H1 (cell line): Measurements from ENCODE around the gene COL8A1. TPM values are rescaled to one million over a fixed set of nuclear protein-coding genes. Genes with fewer than 3 reads are reported as not detected.

Experiments
- CTCF ChIA-PET: fragments of 300-600 bp; sonication (Branson Sonifier 250); formaldehyde crosslinking; loops from one replicate; lab custom pipeline; 2021; ENCODE audit not compliant: partially characterized antibody; lab: Charles Lee
- POLR2A ChIA-PET: fragments of 300-600 bp; sonication (Branson Sonifier 250); formaldehyde crosslinking; loops from one replicate; lab custom pipeline; 2021; ENCODE audit warnings: inconsistent platforms; ENCODE audit not compliant: partially characterized antibody; lab: Charles Lee
- DNase-seq, 2 experiments: peaks; one replicate each; pipeline versions ENCODE4 v3.0.0 to v3.0.0-alpha.2; 2010 to 2022; ENCODE audit warnings: low spot score in 2 of 2, low read depth in 1 of 2, mixed read lengths in 1 of 2
- FAIRE-seq: peaks from 2 replicates; lab custom pipeline; 2011; peaks lifted over from hg19 to GRCh38; lab: Jason Lieb, UNC
- H2AFZ ChIP-seq: 2 replicates; pipeline ENCODE4 v1.8.1; 2012; ENCODE audit warnings: low read length, inconsistent platforms
- H2AK5ac ChIP-seq: 2 replicates; pipeline ENCODE4 v1.6.1; 2013; ENCODE audit warnings: low read depth, low read length
- H2BK120ac ChIP-seq: replicated peaks from 2 replicates; pipeline ENCODE3; 2013; ENCODE audit warnings: low read depth, low read length, inconsistent platforms
- H2BK12ac ChIP-seq: 2 replicates; pipeline ENCODE4 v1.6.1; 2013; ENCODE audit warnings: low read depth, low read length
- H2BK15ac ChIP-seq: 2 replicates; pipeline ENCODE4 v1.6.1; 2013; ENCODE audit warnings: low read length
- H2BK20ac ChIP-seq: 2 replicates; pipeline ENCODE4 v1.6.1; 2013; ENCODE audit warnings: low read length
- H2BK5ac ChIP-seq: 2 replicates; pipeline ENCODE4 v1.6.1; 2013; ENCODE audit warnings: low read depth, low read length
- H3K14ac ChIP-seq: 2 replicates; pipeline ENCODE4 v1.6.1; 2013; ENCODE audit warnings: inconsistent platforms; ENCODE audit not compliant: insufficient read length
- H3K18ac ChIP-seq: 2 replicates; pipeline ENCODE4 v1.6.1; 2013; ENCODE audit warnings: low read length; ENCODE audit errors: extremely low read depth
- H3K23ac ChIP-seq: 2 replicates; pipeline ENCODE4 v1.6.1; 2013; ENCODE audit warnings: inconsistent platforms; ENCODE audit not compliant: insufficient read length
- H3K23me2 ChIP-seq: 2 replicates; pipeline ENCODE4 v1.6.1; 2013; ENCODE audit warnings: low read depth, low read length
- H3K27ac ChIP-seq: 2 replicates; pipeline ENCODE4 v1.6.1; 2011; ENCODE audit warnings: low read depth, low read length, inconsistent platforms
- H3K27me3 ChIP-seq, 4 experiments: replicated peaks in 1 of 4; 1 replicate in 1 of 4; 2 replicates in 3 of 4; pipeline versions ENCODE4 v1.6.1 to v1.8.1; 2011 to 2013; ENCODE audit warnings: low read length in 3 of 4, mild to moderate bottlenecking in 3 of 4, inconsistent platforms in 2 of 4, mixed read lengths in 2 of 4, moderate library complexity in 1 of 4; ENCODE audit not compliant: control insufficient read depth in 3 of 4, insufficient read depth in 3 of 4; ENCODE audit errors: extremely low read depth in 1 of 4
- H3K36me3 ChIP-seq, 4 experiments: 2 replicates each; pipeline versions ENCODE4 v1.6.1 to v1.8.1; 2011 to 2013; ENCODE audit warnings: mild to moderate bottlenecking in 4 of 4, low read length in 3 of 4, moderate library complexity in 2 of 4, control low read depth in 1 of 4, inconsistent platforms in 1 of 4; ENCODE audit not compliant: insufficient read depth in 4 of 4, control insufficient read depth in 2 of 4
- H3K4ac ChIP-seq: replicated peaks from 2 replicates; pipeline ENCODE3; 2013; ENCODE audit warnings: low read length, low read depth, mixed read lengths, inconsistent platforms; ENCODE audit not compliant: insufficient read length
- H3K4me1 ChIP-seq, 4 experiments: replicated peaks in 1 of 4; 1 replicate in 1 of 4; 2 replicates in 3 of 4; pipeline versions ENCODE4 v1.6.1 to v1.8.1; 2011 to 2013; ENCODE audit warnings: low read length in 3 of 4, inconsistent platforms in 2 of 4, mixed read lengths in 1 of 4; ENCODE audit not compliant: insufficient read depth in 4 of 4, control insufficient read depth in 3 of 4
- H3K4me2 ChIP-seq, 2 experiments: 2 replicates each; pipeline versions ENCODE4 v1.6.1 to v1.8.1; 2011 to 2013; ENCODE audit warnings: low read depth in 2 of 2, low read length in 2 of 2, control low read depth in 1 of 2, inconsistent platforms in 1 of 2, mild to moderate bottlenecking in 1 of 2; ENCODE audit not compliant: insufficient read depth in 1 of 2
- H3K4me3 ChIP-seq, 4 experiments: fragments of 200-600, 300-600 bp in 1 of 4; sonication (generic), shearing (Covaris generic), sonication (Bioruptor Twin) in 1 of 4; 2 replicates each; pipeline versions ENCODE4 v1.5.1 to v1.8.1; 2011 to 2016; ENCODE audit warnings: low read length in 4 of 4, low read depth in 3 of 4, control low read depth in 2 of 4, inconsistent platforms in 2 of 4, mild to moderate bottlenecking in 2 of 4, mixed read lengths in 1 of 4, moderate library complexity in 1 of 4; ENCODE audit not compliant: insufficient read depth in 2 of 4; ENCODE audit errors: extremely low read depth in 1 of 4
- H3K56ac ChIP-seq: replicated peaks from 2 replicates; pipeline ENCODE3; 2013; ENCODE audit warnings: low read depth, mild to moderate bottlenecking, mixed read lengths, low read length, inconsistent platforms; ENCODE audit not compliant: insufficient read length
- H3K79me1 ChIP-seq: 2 replicates; pipeline ENCODE4 v1.6.1; 2013; ENCODE audit warnings: low read depth, low read length, control low read depth
- H3K79me2 ChIP-seq, 2 experiments: 2 replicates each; pipeline versions ENCODE4 v1.6.1 to v1.8.1; 2012 to 2013; ENCODE audit warnings: low read length in 2 of 2, mild to moderate bottlenecking in 2 of 2, inconsistent platforms in 1 of 2; ENCODE audit not compliant: insufficient read depth in 2 of 2, control insufficient read depth in 1 of 2
- H3K9ac ChIP-seq, 4 experiments: replicated peaks in 1 of 4; 1 replicate in 1 of 4; 2 replicates in 3 of 4; pipeline versions ENCODE4 v1.6.1 to v1.8.1; 2011 to 2013; ENCODE audit warnings: low read depth in 3 of 4, low read length in 3 of 4, control low read depth in 2 of 4, mild to moderate bottlenecking in 2 of 4, moderate library complexity in 2 of 4, inconsistent platforms in 1 of 4; ENCODE audit errors: extremely low read depth in 1 of 4
- H3K9me3 ChIP-seq, 2 experiments: 2 replicates each; pipeline versions ENCODE4 v1.6.1 to v1.8.1; 2012 to 2013; ENCODE audit warnings: mild to moderate bottlenecking in 2 of 2, moderate library complexity in 2 of 2, control low read depth in 1 of 2, inconsistent platforms in 1 of 2, low read depth in 1 of 2, low read length in 1 of 2, mixed read lengths in 1 of 2; ENCODE audit not compliant: insufficient read depth in 2 of 2
- H4K20me1 ChIP-seq, 2 experiments: replicated peaks in 1 of 2; 2 replicates each; pipeline versions ENCODE3 to v1.8.1; 2011 to 2013; ENCODE audit warnings: inconsistent platforms in 2 of 2, low read length in 2 of 2, mild to moderate bottlenecking in 1 of 2; ENCODE audit not compliant: insufficient read depth in 2 of 2, control insufficient read depth in 1 of 2
- H4K5ac ChIP-seq: 2 replicates; pipeline ENCODE4 v1.6.1; 2013; ENCODE audit warnings: low read length, low read depth, mixed read lengths, inconsistent platforms; ENCODE audit not compliant: insufficient read length
- H4K8ac ChIP-seq: 2 replicates; pipeline ENCODE4 v1.8.0; 2013; ENCODE audit warnings: mild to moderate bottlenecking, moderate library complexity, low read length, inconsistent platforms; ENCODE audit not compliant: insufficient read depth; ENCODE audit errors: extremely low read depth
- H4K91ac ChIP-seq: replicated peaks from 2 replicates; pipeline ENCODE3; 2013; ENCODE audit warnings: low read length, mixed read lengths, inconsistent platforms; ENCODE audit not compliant: insufficient read length
- EZH2 ChIP-seq: fragments of 200-600 bp; sonication (generic); IDR thresholded peaks from 2 replicates; pipeline ENCODE4 v1.7.1; 2012; ENCODE audit warnings: low read depth, mild to moderate bottlenecking, moderate library complexity, low read length, inconsistent platforms; ENCODE audit not compliant: severe bottlenecking
- POU5F1 ChIP-seq: IDR thresholded peaks from 2 replicates; pipeline ENCODE4 v1.6.1; 2011; ENCODE audit warnings: low read depth, mild to moderate bottlenecking, low read length, moderate library complexity
- RAD21 ChIP-seq, 2 experiments: IDR thresholded peaks in 1 of 2; conservative IDR thresholded peaks in 1 of 2; 2 replicates each; pipeline ENCODE4 v1.6.1; 2011; ENCODE audit warnings: low read depth in 2 of 2, low read length in 2 of 2, improper control_type of control experiment in 1 of 2, inconsistent platforms in 1 of 2, mild to moderate bottlenecking in 1 of 2, moderate library complexity in 1 of 2
- RNF2 ChIP-seq: fragments of 200-900, 300-1000 bp; sonication (generic); IDR thresholded peaks from 2 replicates; pipeline ENCODE4 v1.7.1; 2016; ENCODE audit warnings: borderline replicate concordance, low read depth, mild to moderate bottlenecking, antibody characterized with exemption, low read length; ENCODE audit not compliant: poor library complexity, severe bottlenecking; ENCODE audit errors: missing control alignments
- RXRA ChIP-seq: IDR thresholded peaks from 2 replicates; pipeline ENCODE4 v1.6.1; 2011; ENCODE audit warnings: low read depth, mild to moderate bottlenecking, low read length, moderate library complexity; ENCODE audit not compliant: insufficient read depth
- SAP30 ChIP-seq: fragments of 300-600 bp; sonication (generic); IDR thresholded peaks from 2 replicates; pipeline ENCODE4 v1.7.1; 2012; ENCODE audit warnings: low read length, moderate library complexity, mild to moderate bottlenecking, inconsistent platforms; ENCODE audit not compliant: insufficient read depth, insufficient replicate concordance
- TAF1 ChIP-seq: IDR thresholded peaks from 2 replicates; pipeline ENCODE4 v1.6.1; 2011; ENCODE audit warnings: mild to moderate bottlenecking, low read depth, low read length
- YY1 ChIP-seq: IDR thresholded peaks from 2 replicates; pipeline ENCODE4 v1.6.1; 2011; ENCODE audit warnings: low read depth, mild to moderate bottlenecking, low read length
- WGBS, 2 experiments: shearing (Covaris generic) in 1 of 2; methylation state at CpG; one replicate each; pipeline versions ENCODE4 v1.1.6 to v1.1.7; 2013 to 2015; ENCODE audit warnings: low lambda C conversion rate in 2 of 2, mixed read lengths in 2 of 2, inconsistent platforms in 1 of 2, low coverage in 1 of 2, missing lambda C conversion rate in 1 of 2; ENCODE audit not compliant: insufficient replicate concordance in 2 of 2, insufficient coverage in 1 of 2, insufficient read length in 1 of 2; ENCODE audit errors: extremely low coverage in 1 of 2, missing lambda C conversion rate in 1 of 2; 5-methylcytosine and 5-hydroxymethylcytosine counted together
- polyA plus RNA-seq, 7 experiments: library from polyadenylated mRNA; depleted of rRNA in 3 of 7; stranded (reverse) in 5 of 7; unstranded in 2 of 7; fragments of >200 nt in 5 of 7; fragments of 200-250 nt in 2 of 7; gene quantifications; 1 replicate in 5 of 7; 2 replicates in 1 of 7; 4 replicates in 1 of 7; pipeline versions ENCODE4 v1.2.1 to v1.2.3, GENCODE V29; 2011 to 2013; ENCODE audit warnings: missing spikeins in 2 of 7, mixed read lengths in 2 of 7
- total RNA-seq: library from RNA; stranded (reverse); fragmentation: NEBNext Ultra II Directional; extraction: Animal tissue kit (Norgen Biotek cat#: 25700); gene quantifications from 2 replicates; pipeline ENCODE4 v1.2.1, GENCODE V29; 2021
- TF ChIP-seq, protein P1 (sequence below), 3 experiments: IDR thresholded peaks; 1 replicate in 2 of 3; 2 replicates in 1 of 3; pipeline versions ENCODE4 v1.5.1 to v1.6.1; 2011; ENCODE audit warnings: low read length in 3 of 3, mild to moderate bottlenecking in 3 of 3, inconsistent platforms in 2 of 3, low read depth in 1 of 3, moderate library complexity in 1 of 3; ENCODE audit not compliant: insufficient read depth in 1 of 3; ENCODE audit errors: control extremely low read depth in 1 of 3

Gene COL8A1
- total and polyA plus RNA-seq, 2 of the 8 experiments (the other 6 are each of a cell fraction or from before 2014, with no cell fraction given), result 0.21 to 1.2 TPM

- no peak overlapping the region for H2BK15ac ChIP-seq
- H3K79me1 ChIP-seq, result no peaks in the 10 kb centered on the region
- POLR2A ChIA-PET, result no interaction called here
- H2BK20ac ChIP-seq, result no peak overlapping the region
- peaks cover 0 to 4% (median 0%) of the 10 kb centered on the region in 4 experiments; a peak in 1 of 8 replicates for H3K36me3 ChIP-seq
- FAIRE-seq, result peak; percentile 88
- H4K20me1 ChIP-seq, result no peaks in the 10 kb centered on the region
- no peak overlapping the region for H3K27ac ChIP-seq
- H4K8ac ChIP-seq, result no peak overlapping the region
- peak in 1 of 2 experiments; percentile 73 for DNase-seq
- H2BK120ac ChIP-seq, result no peak overlapping the region
- H3K4me2 ChIP-seq, result no peak overlapping the region
- no peak overlapping the region for H3K18ac ChIP-seq
- H2AK5ac ChIP-seq, result no peak overlapping the region
- H3K9ac ChIP-seq, result no peak overlapping the region
- H2BK5ac ChIP-seq, result no peak overlapping the region
- no peak overlapping the region for H3K14ac ChIP-seq
- H3K23ac ChIP-seq, result no peak overlapping the region
- H2AFZ ChIP-seq, result no peak overlapping the region
- no peak overlapping the region for H3K4ac ChIP-seq
- H3K4me1 ChIP-seq, result no peaks in the 10 kb centered on the region
- H3K27me3 ChIP-seq, result no peaks in the 10 kb centered on the region
- H3K9me3 ChIP-seq, result peaks cover 18 to 21% of the 10 kb centered on the region in 2 experiments
- no peak overlapping the region for H3K4me3 ChIP-seq
- H4K91ac ChIP-seq, result no peak overlapping the region
- no peak overlapping the region for H3K56ac ChIP-seq
- no peak overlapping the region for H4K5ac ChIP-seq
- CTCF ChIA-PET, result interaction anchor here (0.6 to 2.1 kb wide), 27 partner anchors 9 to 1094 kb away, joined by 3 to 10 read pairs (median 3); partner anchors contain the start of gene CMSS1
- 50% methylated on average over 4 of the region's 4 CpGs; no CpG with 5 or more reads in 1 of the 2 experiments for WGBS, 2 experiments
- no peaks in the 10 kb centered on the region for H3K79me2 ChIP-seq
- H2BK12ac ChIP-seq, result no peak overlapping the region
- no peaks in the 10 kb centered on the region for H3K23me2 ChIP-seq
- TF ChIP-seq RXRA, result no peak
- TF ChIP-seq EZH2, result no peak
- no peak for TF ChIP-seq RNF2
- TF ChIP-seq RAD21 (IDR thresholded peaks at IDR 0.05 in 1 of 2, conservative IDR thresholded peaks at IDR 0.05 in 1 of 2; ENCODE audit: low read depth in 2 of 2, low read length in 2 of 2), result peak; percentile 73 to 79
- TF ChIP-seq TAF1, result no peak
- no peak for TF ChIP-seq POU5F1
- TF ChIP-seq YY1, result no peak
- TF ChIP-seq SAP30, result no peak
- TF ChIP-seq, protein P1, sequence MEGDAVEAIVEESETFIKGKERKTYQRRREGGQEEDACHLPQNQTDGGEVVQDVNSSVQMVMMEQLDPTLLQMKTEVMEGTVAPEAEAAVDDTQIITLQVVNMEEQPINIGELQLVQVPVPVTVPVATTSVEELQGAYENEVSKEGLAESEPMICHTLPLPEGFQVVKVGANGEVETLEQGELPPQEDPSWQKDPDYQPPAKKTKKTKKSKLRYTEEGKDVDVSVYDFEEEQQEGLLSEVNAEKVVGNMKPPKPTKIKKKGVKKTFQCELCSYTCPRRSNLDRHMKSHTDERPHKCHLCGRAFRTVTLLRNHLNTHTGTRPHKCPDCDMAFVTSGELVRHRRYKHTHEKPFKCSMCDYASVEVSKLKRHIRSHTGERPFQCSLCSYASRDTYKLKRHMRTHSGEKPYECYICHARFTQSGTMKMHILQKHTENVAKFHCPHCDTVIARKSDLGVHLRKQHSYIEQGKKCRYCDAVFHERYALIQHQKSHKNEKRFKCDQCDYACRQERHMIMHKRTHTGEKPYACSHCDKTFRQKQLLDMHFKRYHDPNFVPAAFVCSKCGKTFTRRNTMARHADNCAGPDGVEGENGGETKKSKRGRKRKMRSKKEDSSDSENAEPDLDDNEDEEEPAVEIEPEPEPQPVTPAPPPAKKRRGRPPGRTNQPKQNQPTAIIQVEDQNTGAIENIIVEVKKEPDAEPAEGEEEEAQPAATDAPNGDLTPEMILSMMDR (IDR thresholded peaks at IDR 0.05; ENCODE audit: control extremely low read depth in 1 of 3, insufficient read depth in 1 of 3, low read depth in 1 of 3, low read length in 3 of 3), result peak; percentile 38 to 93 (median 61)
Observed at GRCh38 chr3:99808163-99808794, 169.9 kb downstream of the COL8A1 start.
